Measurements from ENCODE around the gene RGS7BP. TPM values are rescaled to one million over a fixed set of nuclear protein-coding genes. Genes with fewer than 3 reads are reported as not detected.

Gene RGS7BP
- total RNA-seq, 2 donors from 2014 or later = 0.12 to 0.35 TPM

DNA sequence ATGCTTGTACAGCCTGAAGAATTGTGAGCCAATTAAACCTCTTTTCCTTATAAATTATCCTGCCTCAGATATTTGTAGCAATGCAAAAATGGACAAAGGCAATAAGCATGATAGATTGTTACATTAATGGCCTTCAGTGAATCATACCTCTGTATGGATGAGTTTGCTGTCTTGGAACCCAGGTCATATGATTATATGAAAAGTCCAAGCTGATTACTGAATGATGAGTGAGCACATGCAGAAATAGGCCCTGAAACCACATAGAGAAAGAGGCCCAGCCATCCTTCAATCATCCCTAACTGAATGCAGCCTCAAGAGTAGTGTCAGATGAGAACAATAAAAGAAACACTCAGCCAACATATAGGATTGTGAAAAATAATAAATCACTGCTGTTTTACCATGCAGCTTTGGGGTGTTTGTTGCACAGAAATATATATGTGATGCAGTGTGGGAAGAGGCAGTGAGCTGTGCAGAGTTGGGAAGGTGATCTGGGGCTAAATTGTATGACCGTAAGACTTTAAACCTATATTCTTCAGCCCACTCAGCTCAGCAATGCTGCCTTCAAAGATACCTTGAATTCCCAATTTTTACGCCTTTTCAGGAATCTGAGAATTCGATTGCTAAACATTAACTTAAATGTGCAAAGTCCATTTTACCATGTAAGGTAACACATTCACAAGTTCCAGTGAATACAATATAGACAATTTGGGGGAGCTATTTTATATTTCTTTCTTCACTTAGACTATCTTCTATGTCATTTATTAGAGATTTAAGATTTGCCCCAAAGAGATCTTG is 148.1 kb downstream of the RGS7BP start:
- no peak for DNase-seq
- H3K27ac ChIP-seq = no peak overlapping the region
- H3K9ac ChIP-seq (ENCODE audit: low read depth in 2 of 2, low read length in 2 of 2) = no peak overlapping the region
- H3K36me3 ChIP-seq = no peaks in the 10 kb centered on the region
- TF ChIP-seq, protein P1, sequence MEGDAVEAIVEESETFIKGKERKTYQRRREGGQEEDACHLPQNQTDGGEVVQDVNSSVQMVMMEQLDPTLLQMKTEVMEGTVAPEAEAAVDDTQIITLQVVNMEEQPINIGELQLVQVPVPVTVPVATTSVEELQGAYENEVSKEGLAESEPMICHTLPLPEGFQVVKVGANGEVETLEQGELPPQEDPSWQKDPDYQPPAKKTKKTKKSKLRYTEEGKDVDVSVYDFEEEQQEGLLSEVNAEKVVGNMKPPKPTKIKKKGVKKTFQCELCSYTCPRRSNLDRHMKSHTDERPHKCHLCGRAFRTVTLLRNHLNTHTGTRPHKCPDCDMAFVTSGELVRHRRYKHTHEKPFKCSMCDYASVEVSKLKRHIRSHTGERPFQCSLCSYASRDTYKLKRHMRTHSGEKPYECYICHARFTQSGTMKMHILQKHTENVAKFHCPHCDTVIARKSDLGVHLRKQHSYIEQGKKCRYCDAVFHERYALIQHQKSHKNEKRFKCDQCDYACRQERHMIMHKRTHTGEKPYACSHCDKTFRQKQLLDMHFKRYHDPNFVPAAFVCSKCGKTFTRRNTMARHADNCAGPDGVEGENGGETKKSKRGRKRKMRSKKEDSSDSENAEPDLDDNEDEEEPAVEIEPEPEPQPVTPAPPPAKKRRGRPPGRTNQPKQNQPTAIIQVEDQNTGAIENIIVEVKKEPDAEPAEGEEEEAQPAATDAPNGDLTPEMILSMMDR (IDR thresholded peaks at IDR 0.05) = no peak
- H3K4me1 ChIP-seq = no peaks in the 10 kb centered on the region
- no peak overlapping the region for H3K4me3 ChIP-seq
- no peaks in the 10 kb centered on the region for H3K9me3 ChIP-seq
- intact Hi-C loops (cut with DNase I) = no loop called here
- no peaks in the 10 kb centered on the region for H3K27me3 ChIP-seq

GRCh38 chr5:64654561-64654938 is 148.7 kb downstream of the RGS7BP start:
- no peak overlapping the region for H3K4me3 ChIP-seq
- H3K9me3 ChIP-seq = no peaks in the 10 kb centered on the region
- no peaks in the 10 kb centered on the region for H3K4me1 ChIP-seq
- intact Hi-C loops (cut with DNase I) = no loop called here
- no peak overlapping the region for H3K9ac ChIP-seq (ENCODE audit: low read depth in 2 of 2, low read length in 2 of 2)
- H3K36me3 ChIP-seq = no peaks in the 10 kb centered on the region
- no peak overlapping the region for H3K27ac ChIP-seq
- TF ChIP-seq, protein P1 (IDR thresholded peaks at IDR 0.05) = no peak
- no peak for DNase-seq
- H3K27me3 ChIP-seq = no peaks in the 10 kb centered on the region

GRCh38 chr5:64655596-64655995 is 149.8 kb downstream of the RGS7BP start:
- H3K27ac ChIP-seq = no peak overlapping the region
- H3K4me1 ChIP-seq = no peaks in the 10 kb centered on the region
- TF ChIP-seq, protein P1 (IDR thresholded peaks at IDR 0.05) = no peak
- H3K27me3 ChIP-seq = no peaks in the 10 kb centered on the region
- no peak overlapping the region for H3K4me3 ChIP-seq
- no peak overlapping the region for H3K9ac ChIP-seq (ENCODE audit: low read depth in 2 of 2, low read length in 2 of 2)
- intact Hi-C loops (cut with DNase I) = no loop called here
- no peak for DNase-seq
- no peaks in the 10 kb centered on the region for H3K36me3 ChIP-seq
- no peaks in the 10 kb centered on the region for H3K9me3 ChIP-seq

- no peaks in the 10 kb centered on the region for H3K27me3 ChIP-seq
- no peak overlapping the region for H3K4me3 ChIP-seq
- no peaks in the 10 kb centered on the region for H3K36me3 ChIP-seq
- no peak overlapping the region for H3K27ac ChIP-seq
- no peaks in the 10 kb centered on the region for H3K4me1 ChIP-seq
- DNase-seq = no peak
- intact Hi-C loops (cut with DNase I) = no loop called here
- H3K9ac ChIP-seq (ENCODE audit: low read depth in 2 of 2, low read length in 2 of 2) = no peak overlapping the region
- no peaks in the 10 kb centered on the region for H3K9me3 ChIP-seq
- TF ChIP-seq, protein P1 (IDR thresholded peaks at IDR 0.05) = no peak
These were observed 153.5 kb downstream of the RGS7BP start for GRCh38 chr5:64659289-64659688.

Other genes starting within 250 kb of the RGS7BP start
- not detected for gene SHISAL2B, start 184.5 kb downstream of the RGS7BP start, total RNA-seq

All from colonic mucosa (tissue), 4 donors.